ENCODE data around the gene LMNB1. TPM values are rescaled to one million over a fixed set of nuclear protein-coding genes. Genes with fewer than 3 reads are reported as not detected.
A peak's percentile ranks its signal among the peaks of the same experiment; 100 is the strongest.

The LMNB1 gene
- total RNA-seq, 2 experiments from 2014 or later, result 384 to 396 TPM

DNA sequence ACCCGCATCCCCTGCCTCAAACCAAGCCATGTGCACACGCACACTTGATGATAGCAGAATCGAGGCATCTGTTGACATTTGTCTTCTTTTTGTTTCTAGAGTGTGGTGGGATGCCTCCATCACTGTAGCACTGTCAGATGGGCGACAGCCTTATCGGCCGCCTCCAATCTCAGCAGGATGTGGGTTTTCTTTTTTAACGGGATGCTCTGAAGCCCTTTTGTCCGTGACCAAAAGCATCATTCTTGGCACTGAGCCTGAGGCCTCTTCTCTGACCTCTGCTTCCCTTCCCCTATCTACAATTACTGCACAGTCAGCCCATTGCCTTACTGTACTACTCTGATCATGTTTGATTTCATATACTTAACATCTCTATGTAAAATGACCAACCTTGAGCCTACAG is 78.3 kb downstream of the LMNB1 start:
- H3K27me3 Mint-ChIP-seq (ENCODE audit: low read depth), result no peaks in the 10 kb centered on the region

DNA sequence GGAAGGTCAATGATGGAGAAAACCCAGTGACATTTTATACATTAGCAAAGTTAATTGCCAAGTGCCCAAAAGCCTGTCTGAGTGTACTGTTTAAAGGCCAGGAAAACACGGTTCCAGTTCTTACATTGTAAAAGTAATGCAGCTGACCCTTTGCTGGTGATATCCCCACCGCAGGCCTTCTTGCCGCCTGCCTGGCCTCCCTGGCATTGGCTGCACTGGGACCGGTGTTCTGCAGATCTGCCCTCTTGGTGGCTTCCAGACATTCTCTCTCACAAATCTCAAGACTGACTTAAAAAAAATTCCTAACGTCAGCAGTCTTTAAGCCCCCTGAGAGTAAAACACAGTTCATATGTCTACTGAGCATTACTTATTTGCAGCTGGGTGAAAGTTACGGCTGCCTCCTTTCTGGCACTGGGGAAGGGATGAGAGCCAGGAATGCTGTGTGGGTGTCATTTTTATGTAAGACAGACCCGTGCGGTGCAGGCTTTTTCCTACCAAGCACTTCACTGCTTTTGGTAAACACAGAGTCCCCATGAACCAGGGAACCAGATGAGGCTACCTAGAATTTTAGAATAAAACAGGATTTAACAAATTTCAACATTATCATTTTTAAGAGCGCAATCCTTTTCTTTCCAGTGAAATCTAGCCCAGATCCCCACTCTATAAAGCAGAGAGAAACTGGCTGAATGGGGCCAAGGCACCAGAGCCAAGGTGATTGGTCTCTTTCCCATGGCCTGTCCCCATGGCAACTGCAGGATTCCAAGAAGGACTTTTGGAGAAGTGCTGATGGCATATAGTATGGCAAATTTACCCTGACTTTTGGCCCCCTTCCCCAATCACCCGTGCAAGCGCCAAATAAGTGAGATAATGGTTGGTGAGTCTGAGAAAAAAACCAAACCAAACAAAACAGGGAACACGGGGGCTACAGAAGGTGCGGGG is 80.8 kb downstream of the LMNB1 start:
- POLR2A ChIA-PET, result no interaction called here

More for the DNA sequence above, 78.3 kb downstream of the LMNB1 start:
- peak overlapping the region; percentile 42 for H3K4me3 Mint-ChIP-seq
- peaks cover 51% of the 10 kb centered on the region for H3K4me1 Mint-ChIP-seq (ENCODE audit: low read depth)
- POLR2A ChIA-PET, result no interaction called here
- H3K9me3 Mint-ChIP-seq (ENCODE audit: insufficient read depth), result no peaks in the 10 kb centered on the region
- CTCF ChIA-PET, result interaction anchor here (1.0 kb wide), 1 partner anchor 180 kb away, joined by 3 read pairs; no protein-coding TSS in a partner anchor
- H3K27ac Mint-ChIP-seq, result peak overlapping the region; percentile 89
- DNase-seq (peak; percentile 49), ATAC-seq (no peak)
- H3K36me3 Mint-ChIP-seq (ENCODE audit: low read depth), result peaks cover 40% of the 10 kb centered on the region

DNA sequence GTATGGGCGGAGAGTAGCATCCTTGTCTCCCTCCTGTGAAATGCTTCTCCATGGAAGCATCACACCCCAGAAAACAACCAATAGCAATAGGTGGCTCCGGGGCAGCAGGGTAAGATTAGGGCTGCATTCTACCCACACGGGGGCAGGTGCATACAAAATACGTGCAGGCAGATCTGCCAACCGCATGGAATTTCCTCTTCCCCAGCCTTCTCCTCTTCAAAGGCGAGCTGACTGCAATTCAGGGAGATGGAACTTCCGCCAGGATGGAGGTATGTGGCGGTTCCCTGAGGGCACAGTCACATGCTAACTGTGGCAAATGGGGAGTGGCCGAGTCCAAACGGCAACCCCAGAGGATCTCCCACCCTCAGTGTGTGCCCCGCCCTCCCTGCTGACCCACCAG is 81.5 kb downstream of the LMNB1 start:
- H3K27ac Mint-ChIP-seq, result no peak overlapping the region
- H3K4me3 Mint-ChIP-seq, result no peak overlapping the region
- DNase-seq (no peak), ATAC-seq (no peak)
- no peaks in the 10 kb centered on the region for H3K27me3 Mint-ChIP-seq (ENCODE audit: low read depth)
- peaks cover 24% of the 10 kb centered on the region for H3K4me1 Mint-ChIP-seq (ENCODE audit: low read depth)
- POLR2A ChIA-PET, result no interaction called here
- peaks cover 28% of the 10 kb centered on the region for H3K36me3 Mint-ChIP-seq (ENCODE audit: low read depth)
- no peaks in the 10 kb centered on the region for H3K9me3 Mint-ChIP-seq (ENCODE audit: insufficient read depth)
- CTCF ChIA-PET, result no interaction called here

More for the DNA sequence above, 80.8 kb downstream of the LMNB1 start:
- ATAC-seq (no peak), DNase-seq (no peak)
- CTCF ChIA-PET, result no interaction called here
- no peaks in the 10 kb centered on the region for H3K9me3 Mint-ChIP-seq (ENCODE audit: insufficient read depth)
- no peaks in the 10 kb centered on the region for H3K27me3 Mint-ChIP-seq (ENCODE audit: low read depth)
- peaks cover 28% of the 10 kb centered on the region for H3K4me1 Mint-ChIP-seq (ENCODE audit: low read depth)
- H3K27ac Mint-ChIP-seq, result no peak overlapping the region
- peaks cover 28% of the 10 kb centered on the region for H3K36me3 Mint-ChIP-seq (ENCODE audit: low read depth)
- H3K4me3 Mint-ChIP-seq, result no peak overlapping the region

DNA sequence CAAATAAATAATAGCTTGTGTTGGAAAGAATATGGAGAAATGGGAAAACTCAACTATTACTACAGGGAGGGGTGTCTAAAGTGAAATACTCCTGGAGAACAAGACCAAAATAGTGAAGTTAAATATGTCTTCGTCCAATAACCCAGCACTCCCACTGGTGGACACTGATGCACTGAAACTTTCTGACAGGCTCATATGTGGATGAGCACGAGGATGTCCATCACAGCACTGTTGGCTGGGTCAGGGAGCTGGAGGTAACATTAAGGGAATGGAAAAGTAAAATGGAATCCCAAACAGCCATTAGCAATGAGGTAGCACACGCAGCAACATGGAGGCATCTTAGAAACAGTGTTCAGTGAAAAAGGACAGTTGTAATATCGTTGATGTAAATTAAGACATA is 86.5 kb downstream of the LMNB1 start:
- Mint-ChIP-seq H3K4me1 (ENCODE audit: low read depth) (peaks cover 5% of the 10 kb centered on the region), H3K9me3 (ENCODE audit: insufficient read depth) (no peaks in the 10 kb centered on the region), H3K4me3 (no peak overlapping the region), H3K36me3 (ENCODE audit: low read depth) (peaks cover 7% of the 10 kb centered on the region), H3K27ac (no peak overlapping the region), H3K27me3 (ENCODE audit: low read depth) (no peaks in the 10 kb centered on the region)
- ChIA-PET POLR2A (interaction anchor here (0.8 to 1.6 kb wide), 2 partner anchors 9 to 52 kb away, joined by 4 to 5 read pairs; no protein-coding TSS in a partner anchor), CTCF (interaction anchor here (0.8 kb wide), 1 partner anchor 26 kb away, joined by 3 read pairs; no protein-coding TSS in a partner anchor)
- DNase-seq, result no peak
- no peak for ATAC-seq

DNA sequence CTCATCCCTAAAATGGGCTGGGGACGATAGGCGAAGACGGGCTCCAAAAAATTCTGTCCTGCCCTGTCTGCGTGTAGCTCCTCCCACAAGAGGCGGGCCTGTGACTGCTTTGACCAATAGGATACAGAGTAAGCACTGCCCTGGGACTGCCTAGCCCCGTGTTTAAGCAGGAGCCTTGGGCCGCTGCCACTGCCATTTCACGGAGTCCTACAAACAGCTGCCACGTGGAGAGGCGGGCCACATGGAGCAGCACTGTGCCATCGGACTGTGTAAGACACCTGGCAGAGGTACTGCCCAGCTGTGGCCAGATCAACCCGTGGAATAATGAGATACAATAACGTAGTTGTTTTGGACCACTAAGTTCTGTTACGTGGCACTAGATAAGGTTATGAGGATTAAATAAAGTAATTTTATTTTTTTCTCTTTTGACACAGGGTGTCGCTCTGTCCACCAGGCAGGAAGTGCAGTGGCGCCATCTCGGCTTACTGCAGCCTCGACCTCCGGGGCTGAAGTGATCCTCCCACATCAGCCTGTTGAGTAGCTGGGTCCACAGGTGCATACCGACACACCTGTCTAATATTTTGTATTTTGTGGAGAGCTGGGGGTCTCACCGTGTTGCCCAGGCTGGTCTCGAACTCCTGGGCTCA is 87.2 kb downstream of the LMNB1 start:
- Mint-ChIP-seq H3K4me3 (no peak overlapping the region), H3K27me3 (ENCODE audit: low read depth) (no peaks in the 10 kb centered on the region), H3K36me3 (ENCODE audit: low read depth) (peaks cover 7% of the 10 kb centered on the region), H3K4me1 (ENCODE audit: low read depth) (peaks cover 11% of the 10 kb centered on the region), H3K27ac (no peak overlapping the region), H3K9me3 (ENCODE audit: insufficient read depth) (no peaks in the 10 kb centered on the region)
- ATAC-seq (no peak), DNase-seq (no peak)
- ChIA-PET CTCF (interaction anchor here (0.8 kb wide), 1 partner anchor 26 kb away, joined by 3 read pairs; no protein-coding TSS in a partner anchor), POLR2A (interaction anchor here (0.8 to 1.6 kb wide), 2 partner anchors 10 to 53 kb away, joined by 4 to 5 read pairs; no protein-coding TSS in a partner anchor)

DNA sequence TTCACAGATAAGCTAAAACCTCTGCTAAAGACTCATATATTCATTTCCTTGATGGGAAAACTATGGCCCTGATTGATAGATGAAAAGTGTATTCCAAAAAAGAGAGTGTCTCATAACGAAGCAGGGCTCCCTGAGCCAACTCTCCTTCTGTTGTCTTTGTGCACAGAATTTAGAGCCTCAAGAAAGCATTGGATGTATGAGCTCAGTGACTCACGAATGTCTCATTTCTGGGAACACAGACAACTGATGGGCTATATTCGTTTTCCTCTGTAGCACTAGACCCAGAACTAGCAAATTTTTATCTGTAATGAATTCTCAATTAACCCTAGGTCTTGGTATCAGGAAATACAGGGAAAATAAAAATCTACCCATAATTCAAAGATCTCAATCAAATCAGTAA is 88.4 kb downstream of the LMNB1 start:
- Mint-ChIP-seq H3K27me3 (ENCODE audit: low read depth) (no peaks in the 10 kb centered on the region), H3K4me1 (ENCODE audit: low read depth) (peaks cover 15% of the 10 kb centered on the region), H3K27ac (no peak overlapping the region), H3K4me3 (no peak overlapping the region), H3K36me3 (ENCODE audit: low read depth) (peaks cover 9% of the 10 kb centered on the region), H3K9me3 (ENCODE audit: insufficient read depth) (no peaks in the 10 kb centered on the region)
- ChIA-PET CTCF (no interaction called here), POLR2A (no interaction called here)
- DNase-seq (no peak), ATAC-seq (no peak)

DNA sequence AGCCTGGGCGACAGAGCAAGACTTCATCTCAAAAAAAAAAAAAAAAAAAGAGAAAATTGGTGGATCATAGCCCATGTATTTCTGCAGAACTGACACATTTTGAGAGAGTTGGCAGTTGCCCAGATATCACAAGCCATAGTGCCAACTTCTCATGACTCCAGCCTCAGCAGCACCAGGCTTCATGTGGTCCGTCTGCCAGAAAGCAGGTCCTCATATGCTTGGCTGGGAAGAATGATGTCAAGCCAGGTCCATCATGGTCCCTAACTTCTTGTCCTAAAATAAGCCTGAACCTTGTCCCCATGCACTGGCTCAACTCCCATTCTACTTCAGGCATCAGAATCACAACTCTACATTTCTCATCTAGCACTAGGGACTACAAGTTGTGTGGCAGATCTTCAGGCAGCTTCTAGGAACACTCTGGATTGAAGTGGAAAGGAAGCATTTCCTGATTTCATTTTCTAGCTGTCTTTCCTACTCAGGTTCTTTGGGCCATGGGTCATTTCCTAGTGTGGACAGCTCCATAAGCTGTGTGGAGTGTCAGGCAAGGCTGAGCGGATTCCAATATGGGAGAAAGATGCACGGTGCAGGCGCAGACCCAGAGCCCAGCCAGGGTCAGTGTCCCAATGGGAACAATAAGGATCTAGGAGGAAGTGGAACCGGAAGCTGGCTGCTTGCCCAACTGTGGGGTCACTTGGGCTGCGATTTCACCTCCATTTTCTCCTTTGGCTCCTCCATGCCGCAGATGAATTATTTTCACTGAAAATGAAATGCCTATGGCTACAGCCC is 90.1 kb downstream of the LMNB1 start:
- POLR2A ChIA-PET, result interaction anchor here (0.6 to 2.6 kb wide), 2 partner anchors 13 to 62 kb away, joined by 4 to 12 read pairs; no protein-coding TSS in a partner anchor
- ATAC-seq, result no peak
- Mint-ChIP-seq H3K4me3 (no peak overlapping the region), H3K36me3 (ENCODE audit: low read depth) (peaks cover 8% of the 10 kb centered on the region), H3K4me1 (ENCODE audit: low read depth) (peaks cover 15% of the 10 kb centered on the region), H3K27me3 (ENCODE audit: low read depth) (no peaks in the 10 kb centered on the region), H3K9me3 (ENCODE audit: insufficient read depth) (no peaks in the 10 kb centered on the region), H3K27ac (no peak overlapping the region)
- DNase-seq, result no peak
- CTCF ChIA-PET, result interaction anchor here (0.6 kb wide), 1 partner anchor 102 kb away, joined by 3 read pairs; no protein-coding TSS in a partner anchor

DNA sequence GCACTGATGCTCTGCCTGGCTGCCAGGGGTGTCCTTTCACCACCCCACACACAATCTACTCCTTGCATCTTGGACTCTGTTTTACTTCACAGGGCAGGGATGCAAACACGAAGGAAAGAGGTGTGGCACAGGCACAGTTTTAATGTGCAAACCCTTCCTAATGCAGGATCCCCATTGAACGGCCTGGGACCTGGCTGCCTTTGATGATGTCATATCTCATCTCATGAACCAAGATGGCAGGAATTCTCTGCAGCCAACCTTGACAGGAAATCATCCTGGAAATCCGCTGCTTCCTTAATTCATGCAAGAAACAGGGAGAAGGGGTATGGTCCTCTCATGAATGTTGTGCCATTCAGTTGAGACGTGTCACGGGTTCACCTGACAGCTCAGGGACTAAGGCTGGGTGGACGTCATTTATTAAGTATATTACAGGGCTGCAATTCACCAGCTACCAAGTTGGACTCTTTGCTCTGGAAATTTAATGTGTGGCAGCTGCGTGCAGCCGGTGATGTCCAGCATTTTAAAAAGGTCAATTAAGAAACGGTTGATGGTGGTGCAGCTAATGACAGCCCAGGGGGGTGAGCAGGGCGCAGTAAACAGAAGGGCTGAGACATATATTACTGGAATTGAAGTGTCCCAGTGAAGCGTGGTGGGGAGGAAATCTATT is 91.5 kb downstream of the LMNB1 start:
- Mint-ChIP-seq H3K27ac (no peak overlapping the region), H3K9me3 (ENCODE audit: insufficient read depth) (no peaks in the 10 kb centered on the region), H3K4me1 (ENCODE audit: low read depth) (peaks cover 10% of the 10 kb centered on the region), H3K27me3 (ENCODE audit: low read depth) (no peaks in the 10 kb centered on the region), H3K36me3 (ENCODE audit: low read depth) (peaks cover 8% of the 10 kb centered on the region), H3K4me3 (peak overlapping the region; percentile 54)
- no peak for ATAC-seq
- ChIA-PET CTCF (no interaction called here), POLR2A (interaction anchor here (2.6 kb wide), 1 partner anchor 15 kb away, joined by 12 read pairs; no protein-coding TSS in a partner anchor)
- no peak for DNase-seq

DNA sequence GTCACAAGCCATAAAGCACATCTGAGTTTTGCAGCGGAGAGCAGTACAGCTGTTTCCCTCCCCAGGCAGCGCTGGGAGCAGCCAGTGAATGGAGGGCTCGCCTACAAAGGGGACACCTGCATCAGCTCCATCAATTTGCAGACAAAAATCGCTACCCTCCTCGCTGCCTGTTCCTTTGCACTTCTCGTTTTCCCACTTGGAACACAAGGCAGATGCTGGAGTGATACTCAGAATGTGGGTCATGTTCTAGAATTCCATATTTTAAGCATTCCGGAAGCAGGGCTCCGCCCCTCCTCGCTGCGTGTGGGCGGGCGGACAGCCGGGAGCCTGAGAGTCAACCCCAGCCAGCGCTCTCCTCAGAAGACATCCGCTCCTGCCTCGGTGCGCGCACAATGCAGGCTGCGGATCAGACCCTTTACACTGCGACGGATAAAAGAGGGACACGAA is 92.1 kb downstream of the LMNB1 start:
- Mint-ChIP-seq H3K36me3 (ENCODE audit: low read depth) (peaks cover 8% of the 10 kb centered on the region), H3K4me3 (peak overlapping the region; percentile 54), H3K27me3 (ENCODE audit: low read depth) (no peaks in the 10 kb centered on the region), H3K4me1 (ENCODE audit: low read depth) (peaks cover 10% of the 10 kb centered on the region), H3K9me3 (ENCODE audit: insufficient read depth) (no peaks in the 10 kb centered on the region), H3K27ac (peak overlapping the region; percentile 51)
- ChIA-PET CTCF (no interaction called here), POLR2A (interaction anchor here (2.6 kb wide), 1 partner anchor 15 kb away, joined by 12 read pairs; no protein-coding TSS in a partner anchor)
- DNase-seq (peak; percentile 51), ATAC-seq (peak; percentile 86)

DNA sequence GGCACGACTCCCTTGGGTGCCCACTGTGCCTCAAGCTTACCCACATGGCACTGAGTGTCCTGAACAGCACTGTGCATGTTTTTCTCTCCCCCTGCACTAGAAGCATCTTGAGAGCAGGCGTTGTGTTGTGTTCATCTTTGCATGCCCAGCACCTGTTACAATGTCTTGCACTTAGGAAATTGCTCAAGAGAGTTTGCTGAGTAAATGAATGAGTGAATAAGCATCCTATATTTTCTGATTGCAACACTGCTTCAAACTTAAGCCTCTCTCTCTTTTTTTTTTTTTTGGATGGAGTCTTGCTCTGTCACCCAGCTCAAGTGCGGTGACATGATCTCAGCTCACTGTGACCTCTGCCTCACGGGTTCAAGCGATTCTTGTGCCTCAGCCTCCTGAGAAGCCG is 94.5 kb downstream of the LMNB1 start:
- ChIA-PET CTCF (no interaction called here), POLR2A (no interaction called here)
- peaks cover 2% of the 10 kb centered on the region for H3K36me3 Mint-ChIP-seq (ENCODE audit: low read depth)
- no peak overlapping the region for H3K27ac Mint-ChIP-seq
- ATAC-seq (no peak), DNase-seq (no peak)
- H3K4me3 Mint-ChIP-seq, result no peak overlapping the region
- no peaks in the 10 kb centered on the region for H3K9me3 Mint-ChIP-seq (ENCODE audit: insufficient read depth)
- no peaks in the 10 kb centered on the region for H3K27me3 Mint-ChIP-seq (ENCODE audit: low read depth)
- H3K4me1 Mint-ChIP-seq (ENCODE audit: low read depth), result peaks cover 10% of the 10 kb centered on the region

Data from activated CD8-positive, alpha-beta T cell treated with anti-CD3 and anti-CD28 coated beads, Interleukin-2, amount 10 ng/mL, durations not matched to agents 7 days and 5 days (primary cell).